Activated T-helper 1 cell treated with anti-CD3 and anti-CD28 coated beads, Interleukin-2, amount 50 U/mL, for 16 hours (primary cell): ENCODE results near the gene POLR3GL.
"Not testable (repeated sequence)": the region's sequence is repeated elsewhere in the genome, so short reads cannot be mapped to it uniquely, and the experiment has no call there.

ENCODE experiments used
- DNase-seq, 2 donors: peaks; one replicate each; pipeline ENCODE4 v3.0.0-alpha.2; 2020; ENCODE audit warnings: low read depth in 1 of 2, low spot score in 1 of 2

POLR3GL gene

GRCh38 chr1:146019231-146020057 is 55.0 kb downstream of the POLR3GL start:
- DNase-seq, result no peak

GRCh38 chr1:146020058-146021049 is 55.9 kb downstream of the POLR3GL start:
- DNase-seq, result no peak

- DNase-seq, result no peak
Observed at GRCh38 chr1:146021050-146021445, 56.6 kb downstream of the POLR3GL start.

GRCh38 chr1:146021622-146022402 is 57.3 kb downstream of the POLR3GL start, which contains the start of gene HJV:
TSS of gene HJV (minus strand) at chr1:146021735. CDS start at chr1:146020231, 1,504 bp downstream.
- no peak for DNase-seq

GRCh38 chr1:146022403-146023127 is 58.1 kb downstream of the POLR3GL start:
- no peak for DNase-seq

- DNase-seq, result not testable (repeated sequence)
Observed at GRCh38 chr1:146025787-146026495, 61.5 kb downstream of the POLR3GL start.

- not testable (repeated sequence) for DNase-seq
Observed at GRCh38 chr1:146026650-146027049, 62.2 kb downstream of the POLR3GL start.
